GM19025 (cell line): ENCODE results near the gene MFSD2A.
"Not testable (repeated sequence)": the region's sequence is repeated elsewhere in the genome, so short reads cannot be mapped to it uniquely, and the experiment has no call there.

Source experiments
- ATAC-seq: cut with Tn5 transposase; IDR thresholded peaks from one replicate; pipeline ENCODE4 v1.9.1; 2021; ENCODE audit warnings: mild to moderate bottlenecking, low read depth, moderate library complexity; ENCODE audit not compliant: unreplicated experiment

Gene MFSD2A

DNA sequence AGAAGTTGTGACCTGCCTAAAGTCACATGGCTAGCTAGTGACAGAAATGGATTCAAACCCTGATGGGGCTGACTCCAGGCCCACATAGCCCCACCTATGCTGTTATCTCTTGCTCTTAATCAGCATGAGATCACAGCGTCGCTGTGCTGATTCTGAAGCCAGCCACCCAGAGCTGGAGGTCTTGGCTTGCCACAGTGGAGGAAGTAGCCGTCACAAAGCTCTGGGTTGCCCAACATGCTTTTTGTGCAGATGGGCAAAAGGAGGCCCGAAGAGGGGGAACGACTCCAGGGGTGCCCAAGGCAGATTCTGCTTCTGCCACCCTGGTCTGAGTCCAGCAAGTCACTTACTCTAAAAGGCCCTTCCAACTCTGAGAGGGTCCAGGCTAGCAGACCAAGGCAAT is 14.7 kb upstream of the MFSD2A start:
- ATAC-seq: no peak

GRCh38 chr1:39940980-39941871 is 13.7 kb upstream of the MFSD2A start:
- no peak for ATAC-seq

DNA sequence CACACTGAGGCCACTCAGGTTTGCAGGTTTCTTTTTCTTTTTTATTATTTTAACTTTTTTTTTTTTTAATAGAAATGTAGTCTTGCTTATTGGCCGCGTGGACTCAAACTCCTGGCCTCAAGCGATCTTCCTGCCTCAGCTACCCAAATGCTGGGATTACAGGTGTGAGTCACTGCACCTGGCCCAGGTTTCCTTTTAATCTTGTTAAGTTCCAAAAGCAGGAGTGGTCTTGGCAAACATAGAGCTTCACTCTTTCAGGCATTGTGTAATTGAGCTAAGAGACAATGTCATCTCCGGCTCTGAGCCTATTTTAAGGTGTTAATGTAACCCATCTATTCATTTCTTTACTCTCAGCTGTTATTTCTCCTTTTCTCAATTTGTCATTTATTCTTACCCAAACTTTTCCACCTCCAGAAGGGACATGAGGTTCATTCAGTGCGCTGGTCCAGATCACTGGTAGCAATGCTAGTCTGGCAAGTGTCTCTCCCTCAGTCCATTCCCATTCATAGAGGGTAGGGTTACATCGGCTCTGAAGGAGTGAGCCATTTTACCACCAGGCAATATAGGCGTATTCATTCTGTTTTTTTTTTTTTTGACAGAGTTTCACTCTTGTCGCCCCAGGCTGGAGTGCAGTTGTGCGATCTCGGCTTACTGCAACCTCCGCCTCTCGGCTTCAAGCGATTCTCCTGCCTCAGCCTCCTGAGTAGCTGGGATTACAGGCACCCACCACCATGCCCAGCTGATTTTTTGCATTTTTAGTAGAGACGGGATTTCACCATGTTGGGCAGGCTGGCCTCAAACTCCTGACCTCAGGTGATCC is 11.3 kb upstream of the MFSD2A start:
- no peak for ATAC-seq

- ATAC-seq: no peak
These were observed 10.4 kb upstream of the MFSD2A start for GRCh38 chr1:39944410-39945112.

GRCh38 chr1:39946216-39946615 is 8.7 kb upstream of the MFSD2A start:
- no peak for ATAC-seq

GRCh38 chr1:39947260-39947659 is 7.7 kb upstream of the MFSD2A start:
- ATAC-seq: no peak

GRCh38 chr1:39949891-39950290 is 5.1 kb upstream of the MFSD2A start:
- no peak for ATAC-seq

DNA sequence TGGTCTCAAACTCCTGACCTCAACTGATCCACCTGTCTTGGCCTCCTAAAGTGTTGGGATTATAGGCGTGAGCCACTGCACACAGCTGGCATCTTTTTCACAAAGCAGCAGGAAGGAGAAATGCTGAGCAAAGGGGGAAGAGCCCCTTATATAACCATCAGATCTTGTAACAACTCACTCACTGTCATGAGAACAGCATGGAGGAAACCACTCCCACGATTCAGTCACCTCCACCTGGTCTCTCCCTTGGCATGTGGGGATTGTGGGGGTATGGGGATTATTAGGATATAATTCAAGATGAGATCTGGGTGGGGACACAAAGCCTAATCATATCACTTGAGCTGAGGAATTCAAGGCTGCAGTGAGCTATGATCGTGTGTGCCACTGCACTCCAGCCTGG is 3.0 kb upstream of the MFSD2A start:
- no peak for ATAC-seq

DNA sequence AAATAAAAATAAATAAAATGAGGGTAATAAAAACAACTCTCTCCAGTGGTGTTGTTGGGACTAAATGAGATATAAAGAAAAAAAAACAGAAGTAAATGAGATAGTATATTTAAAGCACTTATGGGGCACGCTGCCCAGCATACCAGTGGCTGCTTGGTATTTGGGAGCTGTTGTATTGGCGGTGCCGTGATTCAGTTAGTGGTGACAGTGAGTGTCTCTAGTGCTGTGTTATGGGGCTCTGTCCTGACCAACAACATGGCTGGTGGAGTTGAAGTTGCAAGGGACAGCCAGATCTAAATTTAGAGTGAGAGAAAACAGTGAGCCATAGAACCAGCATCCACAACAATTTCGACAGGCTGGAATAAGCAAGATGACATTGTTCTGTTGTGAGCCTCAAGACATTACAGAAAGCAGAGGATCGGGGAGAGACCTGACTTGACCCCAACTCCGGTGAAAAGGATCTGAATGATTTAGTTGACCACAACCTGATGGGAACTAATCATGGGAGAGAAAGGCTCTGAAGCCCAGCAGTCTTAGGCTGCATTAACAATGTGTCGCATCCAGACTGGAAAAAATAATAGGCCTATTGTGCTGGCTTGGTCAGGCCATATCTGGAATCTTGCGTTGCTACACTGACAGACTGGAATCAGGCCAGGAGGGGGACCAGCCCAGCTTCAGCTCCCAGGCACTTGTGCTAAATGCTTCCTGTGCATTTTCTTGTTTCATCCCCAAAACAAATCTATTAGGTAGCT is 2.4 kb upstream of the MFSD2A start:
- ATAC-seq: no peak

GRCh38 chr1:39954324-39954869 is 548 bp upstream of the MFSD2A start:
- ATAC-seq: no peak

GRCh38 chr1:39955547-39956539 is 898 bp downstream of the MFSD2A start:
- ATAC-seq: peak; percentile 19

- ATAC-seq: no peak
These were observed 2.5 kb downstream of the MFSD2A start for GRCh38 chr1:39957299-39958015.

DNA sequence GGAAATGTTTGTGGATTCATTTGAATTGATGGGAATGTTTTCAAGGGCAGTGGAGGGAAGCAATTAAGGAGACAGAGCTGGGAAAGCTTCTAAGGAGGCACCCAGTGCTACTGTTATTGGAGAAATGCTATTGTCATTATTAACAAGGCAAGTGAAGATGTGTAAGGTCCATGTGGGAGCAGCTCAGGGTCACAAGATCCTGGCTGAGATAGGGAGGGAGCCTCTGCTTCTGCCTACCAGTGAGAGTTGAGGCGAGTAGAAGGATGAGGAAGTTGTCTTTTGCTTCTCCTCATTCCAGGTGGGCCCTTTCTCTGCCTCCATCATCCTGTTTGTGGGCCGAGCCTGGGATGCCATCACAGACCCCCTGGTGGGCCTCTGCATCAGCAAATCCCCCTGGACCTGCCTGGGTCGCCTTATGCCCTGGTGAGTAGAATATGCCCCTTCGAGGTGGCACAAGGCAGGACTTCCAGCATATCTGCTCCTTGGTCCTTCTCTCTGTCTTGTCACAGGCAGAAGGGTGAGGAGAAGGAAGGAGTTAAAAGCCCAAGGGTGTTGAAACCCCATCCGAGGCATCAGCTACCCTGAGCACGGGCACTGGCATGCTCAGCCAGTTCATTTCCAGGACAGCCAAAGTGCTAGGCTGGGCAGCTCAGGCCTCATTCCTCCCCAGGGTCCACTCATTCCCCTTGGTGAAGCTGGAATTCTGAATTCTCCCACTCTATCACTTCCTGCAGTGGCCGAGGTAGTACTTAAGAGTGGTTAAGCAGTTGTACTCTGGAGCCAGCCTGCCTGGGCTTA is 3.7 kb downstream of the MFSD2A start:
- no peak for ATAC-seq

GRCh38 chr1:39959651-39960333 is 4.8 kb downstream of the MFSD2A start:
- no peak for ATAC-seq

DNA sequence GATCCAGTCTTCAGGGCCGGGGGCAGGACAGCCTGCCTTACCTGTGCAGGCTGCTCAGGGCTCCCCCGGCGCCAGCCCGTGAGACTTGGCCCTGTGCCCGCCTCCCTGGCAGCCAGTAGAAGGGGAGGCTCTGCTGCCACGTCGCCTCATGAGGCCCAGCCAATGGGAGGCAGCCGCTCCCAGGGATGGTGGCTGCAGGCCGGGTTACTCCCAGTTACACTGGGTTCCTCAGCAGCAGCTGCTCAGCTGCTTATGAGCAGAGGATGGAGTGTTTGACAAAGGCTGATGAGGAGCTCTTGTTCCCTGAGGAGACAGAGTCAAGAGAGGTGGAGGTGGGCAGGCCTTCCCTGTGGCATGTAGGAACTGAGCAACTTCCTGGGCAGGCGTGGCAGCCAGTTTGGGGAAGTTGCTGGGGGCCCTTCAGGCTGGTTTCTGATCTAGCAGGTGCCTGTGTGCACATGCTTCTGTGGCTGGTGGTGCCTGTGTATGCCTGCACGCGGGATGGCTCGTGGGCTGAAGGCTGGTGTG is 5.5 kb downstream of the MFSD2A start:
- ATAC-seq: peak; percentile 65

GRCh38 chr1:39962450-39962825 is 7.5 kb downstream of the MFSD2A start:
- ATAC-seq: no peak

GRCh38 chr1:39962964-39963363 is 8.0 kb downstream of the MFSD2A start:
- ATAC-seq: not testable (repeated sequence)
